ENCODE measurements around the gene TMEM19. TPM values are rescaled to one million over a fixed set of nuclear protein-coding genes. Genes with fewer than 3 reads are reported as not detected.

The TMEM19 gene
- total RNA-seq, 4 donors from 2014 or later: 24.5 to 52.9 (median 43.5) TPM

- no peak overlapping the region for H3K27ac ChIP-seq
- H3K4me3 ChIP-seq: no peak overlapping the region
- H3K27me3 ChIP-seq: no peaks in the 10 kb centered on the region
- H3K9me3 ChIP-seq: no peaks in the 10 kb centered on the region
- WGBS: 78% methylated on average over 7 of the region's 7 CpGs
- no peak for DNase-seq (ENCODE audit: low spot score in 2 of 2)
- H3K4me1 ChIP-seq: no peaks in the 10 kb centered on the region
- no peaks in the 10 kb centered on the region for H3K36me3 ChIP-seq
- no peak for TF ChIP-seq POLR2A (IDR thresholded peaks at IDR 0.05)
- no peak for TF ChIP-seq EP300 (IDR thresholded peaks at IDR 0.05)
- no peak for TF ChIP-seq POLR2AphosphoS5 (IDR thresholded peaks at IDR 0.05)
- no peak for TF ChIP-seq CTCF (IDR thresholded peaks at IDR 0.05)
Observed at GRCh38 chr12:71710276-71711125, 24.6 kb downstream of the TMEM19 start.

GRCh38 chr12:71718611-71719010 lies 32.7 kb downstream of the TMEM19 start:
- no peaks in the 10 kb centered on the region for H3K27me3 ChIP-seq
- peaks cover 5% of the 10 kb centered on the region for H3K9me3 ChIP-seq
- no peak overlapping the region for H3K4me3 ChIP-seq
- DNase-seq (ENCODE audit: low spot score in 2 of 2): no peak
- no peaks in the 10 kb centered on the region for H3K36me3 ChIP-seq
- no peak overlapping the region for H3K27ac ChIP-seq
- no peak for TF ChIP-seq POLR2A (IDR thresholded peaks at IDR 0.05)
- TF ChIP-seq CTCF (IDR thresholded peaks at IDR 0.05): no peak
- TF ChIP-seq POLR2AphosphoS5 (IDR thresholded peaks at IDR 0.05): no peak
- H3K4me1 ChIP-seq: peaks cover 7% of the 10 kb centered on the region

DNA sequence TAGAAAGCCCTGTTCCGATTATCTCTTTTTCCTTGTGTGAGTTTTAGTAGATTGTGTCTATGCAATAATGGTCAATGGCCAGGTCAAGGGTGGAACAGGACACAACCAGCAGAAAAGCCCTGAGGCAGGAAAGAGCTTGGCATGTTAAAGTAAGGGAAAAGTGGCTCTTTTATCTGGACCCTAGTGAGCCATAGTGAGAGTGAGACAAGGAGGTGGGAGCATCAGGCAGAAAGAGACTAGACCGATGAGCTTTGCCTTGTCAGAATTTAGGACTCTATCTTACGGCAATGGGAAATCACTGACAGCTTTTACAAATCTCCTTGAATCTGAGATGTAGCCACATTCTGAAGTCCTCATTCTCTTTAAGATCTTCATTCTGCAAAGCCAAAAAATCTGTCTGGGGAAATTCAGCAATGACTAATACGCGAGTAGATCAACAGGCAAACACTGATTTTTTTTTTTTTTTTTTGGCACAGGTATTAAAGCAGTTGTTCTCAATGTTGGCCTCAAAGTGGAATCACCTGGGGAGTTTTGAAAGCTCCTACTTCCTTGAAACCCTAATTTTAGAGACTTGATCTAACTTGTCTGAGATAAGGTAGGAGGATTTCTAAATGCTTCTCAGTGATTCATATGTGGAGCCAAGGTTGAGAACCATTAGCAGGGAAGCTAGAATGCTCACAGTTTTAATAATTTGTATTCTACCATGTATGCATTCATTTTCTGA lies 33.9 kb downstream of the TMEM19 start:
- H3K27me3 ChIP-seq: no peaks in the 10 kb centered on the region
- peaks cover 7% of the 10 kb centered on the region for H3K4me1 ChIP-seq
- H3K27ac ChIP-seq: peak overlapping the region; percentile 9
- DNase-seq (ENCODE audit: low spot score in 2 of 2): no peak
- no peak overlapping the region for H3K4me3 ChIP-seq
- TF ChIP-seq POLR2AphosphoS5 (IDR thresholded peaks at IDR 0.05) (no peak), EP300 (IDR thresholded peaks at IDR 0.05) (no peak), POLR2A (IDR thresholded peaks at IDR 0.05) (no peak), CTCF (IDR thresholded peaks at IDR 0.05) (no peak)
- H3K36me3 ChIP-seq: no peaks in the 10 kb centered on the region
- H3K9me3 ChIP-seq: peaks cover 5% of the 10 kb centered on the region
- 54% methylated on average over 5 of the region's 5 CpGs for WGBS

DNA sequence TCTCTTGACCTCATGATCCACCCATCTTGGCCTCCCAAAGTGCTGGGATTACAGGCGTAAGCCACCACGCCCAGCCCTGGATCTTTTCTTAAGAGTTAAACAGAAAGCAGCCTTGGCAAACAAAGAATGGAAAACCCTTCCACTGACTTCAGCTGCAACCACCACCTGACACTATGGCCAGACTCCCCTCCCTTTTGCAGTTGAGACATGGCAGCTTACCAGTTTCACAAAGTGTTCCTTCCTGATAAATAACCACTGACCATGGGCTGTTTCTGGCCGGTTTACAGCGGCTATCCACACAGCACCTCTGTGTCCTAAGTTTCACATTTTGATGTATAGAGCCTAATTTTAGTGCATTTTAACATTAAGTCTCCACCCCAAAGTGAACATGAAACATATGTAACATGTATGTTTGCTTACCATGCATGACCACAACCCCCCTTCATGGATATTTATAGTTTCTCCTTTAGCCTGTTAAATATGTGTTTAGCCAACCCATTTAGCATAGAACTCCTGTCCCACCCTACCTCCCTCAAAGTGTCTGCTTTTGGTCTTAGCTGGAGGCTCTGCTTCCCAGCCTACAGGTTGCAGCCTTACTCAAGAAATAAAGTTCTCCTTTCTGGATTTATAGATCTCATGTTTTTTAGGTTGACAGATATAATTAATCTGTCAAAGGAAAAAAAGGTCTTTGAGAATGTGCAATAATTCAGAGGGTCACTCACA lies 36.1 kb downstream of the TMEM19 start:
- Histone ChIP-seq H3K4me3 (no peak overlapping the region), H3K27me3 (no peaks in the 10 kb centered on the region), H3K4me1 (peaks cover 7% of the 10 kb centered on the region), H3K27ac (no peak overlapping the region), H3K36me3 (no peaks in the 10 kb centered on the region), H3K9me3 (no peaks in the 10 kb centered on the region)
- TF ChIP-seq POLR2A (IDR thresholded peaks at IDR 0.05) (no peak), EP300 (IDR thresholded peaks at IDR 0.05) (no peak)
- no peak for DNase-seq (ENCODE audit: low spot score in 2 of 2)
- 85% methylated on average over 4 of the region's 4 CpGs for WGBS

GRCh38 chr12:71725011-71725410 lies 39.1 kb downstream of the TMEM19 start:
- Histone ChIP-seq H3K4me3 (no peak overlapping the region), H3K9me3 (no peaks in the 10 kb centered on the region), H3K36me3 (no peaks in the 10 kb centered on the region), H3K4me1 (no peaks in the 10 kb centered on the region), H3K27me3 (no peaks in the 10 kb centered on the region), H3K27ac (no peak overlapping the region)
- DNase-seq (ENCODE audit: low spot score in 2 of 2): no peak
- 72% methylated on average over 3 of the region's 3 CpGs for WGBS
- TF ChIP-seq CTCF (IDR thresholded peaks at IDR 0.05): no peak
- TF ChIP-seq POLR2AphosphoS5 (IDR thresholded peaks at IDR 0.05): peak in 1 of 3 donors; percentile 4
- TF ChIP-seq EP300 (IDR thresholded peaks at IDR 0.05): no peak
- no peak for TF ChIP-seq POLR2A (IDR thresholded peaks at IDR 0.05)
